ENCODE data around the gene CDC42SE2. TPM values are rescaled to one million over a fixed set of nuclear protein-coding genes. Genes with fewer than 3 reads are reported as not detected.

Gene CDC42SE2
- total RNA-seq, 1 experiment from 2014 or later, result 23.2 TPM

DNA sequence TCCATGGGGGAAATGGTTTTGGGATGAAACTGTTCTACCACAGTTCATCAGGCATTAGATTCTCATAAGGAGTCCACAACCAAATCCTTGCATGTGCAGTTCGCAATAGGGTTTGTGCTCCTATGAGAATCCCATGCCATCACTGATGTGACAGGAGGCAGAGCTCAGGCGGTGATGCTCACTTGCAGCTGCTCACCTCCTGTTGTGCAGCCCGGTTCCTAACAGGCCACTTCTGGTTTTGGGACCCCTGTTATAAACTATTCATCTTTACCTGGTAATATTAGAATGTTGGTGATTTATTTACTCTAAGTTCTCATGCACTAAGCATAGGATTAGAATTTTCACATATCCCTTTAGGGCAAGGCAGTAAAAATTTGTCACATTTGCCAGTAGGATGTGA lies 122.3 kb downstream of the CDC42SE2 start:
- no peaks in the 10 kb centered on the region for H3K79me1 ChIP-seq (ENCODE audit: insufficient read depth, low read depth, low read length, poor library complexity, severe bottlenecking)
- H2BK120ac ChIP-seq (ENCODE audit: low read depth, low read length, poor library complexity, severe bottlenecking), result no peak overlapping the region
- H2BK12ac ChIP-seq (ENCODE audit: insufficient read length, low read depth, low read length), result no peak overlapping the region
- no peak overlapping the region for H3K4me2 ChIP-seq (ENCODE audit: insufficient read depth, insufficient read length, low read length)
- no peaks in the 10 kb centered on the region for H3K23me2 ChIP-seq (ENCODE audit: insufficient read length, low read depth, low read length, poor library complexity, severe bottlenecking)
- H3K14ac ChIP-seq (ENCODE audit: insufficient read depth, low read length), result no peak overlapping the region
- no peaks in the 10 kb centered on the region; the same call in 1 of the 2 replicates for H3K27me3 Mint-ChIP-seq (ENCODE audit: low read depth)
- no peaks in the 10 kb centered on the region for H3K4me1 ChIP-seq (ENCODE audit: insufficient read depth, low read length)
- no peaks in the 10 kb centered on the region for H3K9me3 Mint-ChIP-seq
- no peaks in the 10 kb centered on the region for H3K27me3 ChIP-seq (ENCODE audit: insufficient read depth, low read length)
- H2BK5ac ChIP-seq (ENCODE audit: insufficient read length, low read length), result no peak overlapping the region
- no peak overlapping the region for H4K8ac ChIP-seq (replicated peaks; ENCODE audit: insufficient read length, low read depth, low read length)
- no CpG with 5 or more reads among the region's 3 CpGs for WGBS (ENCODE audit: extremely low coverage, insufficient read length, low lambda C conversion rate)
- no peaks in the 10 kb centered on the region for H4K20me1 ChIP-seq (ENCODE audit: control insufficient read depth, insufficient read depth, insufficient read length)
- no peak overlapping the region for H2BK20ac ChIP-seq (ENCODE audit: low read depth, low read length, poor library complexity, severe bottlenecking)
- H3K79me2 ChIP-seq (ENCODE audit: insufficient read depth, low read length), result no peaks in the 10 kb centered on the region
- no peak overlapping the region for H3K4ac ChIP-seq (ENCODE audit: low read depth, low read length)
- H3K4me1 Mint-ChIP-seq, result peaks cover 9 to 12% of the 10 kb centered on the region in 2 experiments; a peak in 3 of 4 replicates
- no peak overlapping the region for H3K23ac ChIP-seq (ENCODE audit: insufficient read length, low read depth, low read length)
- TF ChIP-seq, protein P1, sequence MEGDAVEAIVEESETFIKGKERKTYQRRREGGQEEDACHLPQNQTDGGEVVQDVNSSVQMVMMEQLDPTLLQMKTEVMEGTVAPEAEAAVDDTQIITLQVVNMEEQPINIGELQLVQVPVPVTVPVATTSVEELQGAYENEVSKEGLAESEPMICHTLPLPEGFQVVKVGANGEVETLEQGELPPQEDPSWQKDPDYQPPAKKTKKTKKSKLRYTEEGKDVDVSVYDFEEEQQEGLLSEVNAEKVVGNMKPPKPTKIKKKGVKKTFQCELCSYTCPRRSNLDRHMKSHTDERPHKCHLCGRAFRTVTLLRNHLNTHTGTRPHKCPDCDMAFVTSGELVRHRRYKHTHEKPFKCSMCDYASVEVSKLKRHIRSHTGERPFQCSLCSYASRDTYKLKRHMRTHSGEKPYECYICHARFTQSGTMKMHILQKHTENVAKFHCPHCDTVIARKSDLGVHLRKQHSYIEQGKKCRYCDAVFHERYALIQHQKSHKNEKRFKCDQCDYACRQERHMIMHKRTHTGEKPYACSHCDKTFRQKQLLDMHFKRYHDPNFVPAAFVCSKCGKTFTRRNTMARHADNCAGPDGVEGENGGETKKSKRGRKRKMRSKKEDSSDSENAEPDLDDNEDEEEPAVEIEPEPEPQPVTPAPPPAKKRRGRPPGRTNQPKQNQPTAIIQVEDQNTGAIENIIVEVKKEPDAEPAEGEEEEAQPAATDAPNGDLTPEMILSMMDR (conservative IDR thresholded peaks at IDR 0.05), result no peak
- H2AK5ac ChIP-seq (ENCODE audit: insufficient read length, low read length), result no peak overlapping the region
- H2AFZ ChIP-seq (ENCODE audit: low read length), result no peak overlapping the region
- H3K36me3 Mint-ChIP-seq (ENCODE audit: insufficient read depth in 1 of 3, low read depth in 3 of 3), result peaks cover 0 to 8% (median 5%) of the 10 kb centered on the region in 3 experiments; a peak in 3 of 7 replicates
- no peak overlapping the region for H3K9ac ChIP-seq (ENCODE audit: extremely low read depth, insufficient read length, low read length)
- no peak overlapping the region for H4K5ac ChIP-seq (ENCODE audit: insufficient read length, low read depth, low read length)
- no peak overlapping the region for H4K91ac ChIP-seq (ENCODE audit: insufficient read length, low read depth, low read length)
- no peaks in the 10 kb centered on the region for H3K9me3 ChIP-seq (ENCODE audit: control insufficient read depth, low read depth, low read length)
- no peak overlapping the region for H2BK15ac ChIP-seq (ENCODE audit: low read depth, low read length)
- no peak overlapping the region for H3T11ph ChIP-seq (ENCODE audit: low read length)
- DNase-seq, result no peak
- no peak overlapping the region for H3K4me3 Mint-ChIP-seq
- no peak overlapping the region for H3K18ac ChIP-seq (ENCODE audit: insufficient read length, low read depth, low read length)
- no peak overlapping the region for H3K27ac Mint-ChIP-seq
- H3K27ac ChIP-seq (ENCODE audit: insufficient read length, low read depth, low read length), result no peak overlapping the region
- H3K56ac ChIP-seq (ENCODE audit: insufficient read length, low read depth, low read length), result no peak overlapping the region
